Occipital lobe (tissue), 2 donors: ENCODE results near the gene EMP2. TPM values are rescaled to one million over a fixed set of nuclear protein-coding genes. Genes with fewer than 3 reads are reported as not detected.

Experiments
- DNase-seq: peaks from one replicate; lab custom pipeline; 2025; lab: John Stamatoyannopoulos, UW
- total RNA-seq: library from RNA; depleted of rRNA; stranded (reverse); fragments of >200 nt; gene quantifications from one replicate; pipeline ENCODE4 v1.2.3, GENCODE V29; 2014

EMP2 gene
- total RNA-seq, 1 donor from 2014 or later, result 3.4 TPM

DNA sequence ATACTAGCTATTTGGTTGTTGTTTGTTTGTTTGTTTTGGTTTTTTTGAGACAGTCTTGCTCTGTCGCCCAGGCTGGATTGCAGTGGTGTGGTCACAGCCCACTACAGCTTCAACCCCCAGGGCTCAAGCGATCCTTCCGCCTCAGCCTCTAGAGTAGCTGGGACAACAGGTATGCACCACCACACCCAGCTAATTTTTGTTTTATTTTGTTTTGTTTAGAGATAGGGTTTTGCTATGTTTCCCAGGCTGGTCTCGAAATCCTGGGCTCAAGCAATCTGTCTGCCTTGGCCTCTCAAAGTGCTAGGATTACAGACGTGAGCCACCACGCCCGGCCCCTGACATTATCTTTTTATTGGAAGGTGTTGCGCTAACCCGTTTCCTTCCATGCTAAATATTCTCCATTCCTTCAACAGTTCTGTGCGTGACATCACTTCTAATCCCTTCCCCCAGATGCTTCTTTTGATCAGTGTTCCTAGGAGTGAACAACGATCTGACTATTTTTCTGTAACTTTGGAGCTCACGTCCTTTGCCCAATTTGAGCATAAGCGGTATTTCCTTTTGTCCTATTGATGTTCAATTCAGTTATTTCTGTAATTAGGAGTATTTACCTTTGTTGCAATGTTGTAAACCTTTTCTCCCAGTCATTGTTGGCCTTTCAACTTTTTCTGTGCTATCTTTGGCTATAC, 30.2 kb upstream of the EMP2 start:
- no peak for DNase-seq

DNA sequence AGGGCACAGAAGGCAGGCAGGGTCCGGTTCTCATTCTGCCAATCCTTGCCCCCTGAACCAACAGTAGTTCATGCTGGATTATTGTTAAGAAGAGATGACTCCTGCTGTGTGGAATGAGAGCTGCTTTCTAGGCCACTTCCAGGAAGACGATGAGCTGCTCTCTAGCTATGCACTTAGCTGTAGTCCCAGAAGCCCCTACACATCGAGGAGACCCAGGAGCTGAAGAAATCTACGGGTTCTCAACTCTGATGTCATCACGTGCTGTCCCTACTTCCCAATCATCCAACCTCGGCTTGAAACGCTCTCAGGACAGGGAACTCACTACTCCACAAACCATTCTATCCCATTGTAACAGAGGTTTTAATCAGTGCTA, 29.0 kb upstream of the EMP2 start:
- no peak for DNase-seq

DNA sequence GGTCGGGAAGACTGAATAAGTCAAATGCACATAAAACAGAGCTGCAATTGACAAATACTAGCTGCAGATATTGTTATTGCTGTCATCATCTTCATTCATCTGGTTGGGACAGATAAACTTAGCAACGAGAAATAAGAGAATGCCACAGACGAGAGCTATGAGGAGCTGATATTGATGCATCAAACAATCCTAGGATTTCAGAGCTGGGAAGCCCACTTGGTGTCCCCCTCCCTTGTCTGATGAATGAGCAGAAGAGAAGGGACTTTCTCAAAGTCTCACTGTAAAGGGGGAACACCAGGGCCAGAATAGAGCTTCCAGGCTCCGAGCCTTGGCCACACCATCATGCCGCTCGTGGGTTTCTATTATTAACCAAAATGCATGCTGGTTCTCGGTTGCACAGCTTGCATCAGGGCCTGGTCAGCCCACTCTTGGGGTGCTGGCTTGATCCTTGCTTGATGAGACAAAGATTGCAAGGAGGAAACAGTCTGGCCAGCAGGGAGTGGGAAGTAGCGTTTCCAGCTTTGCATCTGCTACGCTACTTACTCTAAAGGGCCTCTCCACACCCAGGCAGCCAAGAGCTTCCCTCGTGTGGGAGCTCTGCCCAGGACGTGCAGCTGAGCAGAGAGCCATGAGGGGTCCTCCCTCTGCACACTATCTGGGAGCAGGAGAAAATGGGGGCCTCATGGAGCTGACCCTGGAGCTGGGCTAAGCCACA, 28.4 kb upstream of the EMP2 start:
- DNase-seq, result peak; percentile 21

DNA sequence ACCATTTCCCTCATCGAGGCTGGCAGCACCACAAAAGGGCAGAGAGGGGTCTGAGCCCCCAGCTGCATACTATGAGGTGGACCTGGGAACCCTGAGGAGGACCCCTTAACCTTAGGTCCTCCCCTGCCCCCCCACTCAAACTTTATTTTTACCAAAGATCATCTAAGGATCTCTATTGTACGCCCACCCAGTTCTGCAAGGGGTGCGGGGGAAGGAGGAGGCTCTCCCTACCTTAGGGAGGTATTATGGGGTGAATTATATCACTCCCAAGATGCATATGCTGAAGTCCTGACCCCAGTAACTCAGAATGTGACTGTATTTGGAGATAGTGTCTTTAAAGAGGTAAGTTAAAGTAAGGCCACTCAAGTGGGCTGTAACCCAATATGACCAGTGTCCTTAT, 26.8 kb upstream of the EMP2 start:
- DNase-seq, result no peak

DNA sequence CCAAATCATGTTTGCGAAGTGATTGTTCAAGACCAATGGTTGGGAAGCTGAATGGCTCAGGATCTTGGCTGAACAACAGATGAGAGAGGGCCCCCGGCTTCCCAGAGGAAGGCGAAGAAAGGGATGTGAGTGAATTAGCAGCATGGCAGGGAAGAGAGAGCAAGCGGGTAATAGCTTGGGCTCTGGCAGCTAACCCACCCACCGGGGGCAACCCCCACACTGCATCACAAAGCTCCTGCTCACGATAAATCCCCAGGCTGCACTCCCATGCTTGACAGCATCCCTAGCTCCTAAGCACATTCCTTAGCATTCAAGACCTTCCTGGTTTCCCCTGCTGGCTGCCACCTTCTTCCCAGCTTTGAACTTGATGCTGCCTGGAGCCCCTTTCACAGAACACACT, 26.2 kb upstream of the EMP2 start:
- no peak for DNase-seq

DNA sequence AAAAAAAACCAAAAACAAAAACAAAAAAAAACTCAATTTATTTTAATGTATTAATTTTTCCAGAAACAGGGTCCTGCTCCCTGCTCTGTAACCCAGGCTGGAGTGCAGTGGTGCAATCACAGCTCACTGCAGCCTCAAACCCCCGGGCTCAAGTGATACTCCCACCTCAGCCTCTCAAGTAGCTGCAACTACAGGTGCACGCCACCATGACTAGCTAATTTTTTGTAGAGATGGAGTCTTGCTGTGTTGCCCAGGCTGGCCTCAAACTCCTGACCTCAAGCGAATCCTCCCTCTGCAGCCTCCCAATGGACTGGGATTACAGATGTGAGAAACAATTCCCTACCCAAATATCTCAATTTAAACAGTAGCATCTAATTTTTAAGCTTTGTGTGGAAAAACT, 25.2 kb upstream of the EMP2 start:
- DNase-seq, result no peak

DNA sequence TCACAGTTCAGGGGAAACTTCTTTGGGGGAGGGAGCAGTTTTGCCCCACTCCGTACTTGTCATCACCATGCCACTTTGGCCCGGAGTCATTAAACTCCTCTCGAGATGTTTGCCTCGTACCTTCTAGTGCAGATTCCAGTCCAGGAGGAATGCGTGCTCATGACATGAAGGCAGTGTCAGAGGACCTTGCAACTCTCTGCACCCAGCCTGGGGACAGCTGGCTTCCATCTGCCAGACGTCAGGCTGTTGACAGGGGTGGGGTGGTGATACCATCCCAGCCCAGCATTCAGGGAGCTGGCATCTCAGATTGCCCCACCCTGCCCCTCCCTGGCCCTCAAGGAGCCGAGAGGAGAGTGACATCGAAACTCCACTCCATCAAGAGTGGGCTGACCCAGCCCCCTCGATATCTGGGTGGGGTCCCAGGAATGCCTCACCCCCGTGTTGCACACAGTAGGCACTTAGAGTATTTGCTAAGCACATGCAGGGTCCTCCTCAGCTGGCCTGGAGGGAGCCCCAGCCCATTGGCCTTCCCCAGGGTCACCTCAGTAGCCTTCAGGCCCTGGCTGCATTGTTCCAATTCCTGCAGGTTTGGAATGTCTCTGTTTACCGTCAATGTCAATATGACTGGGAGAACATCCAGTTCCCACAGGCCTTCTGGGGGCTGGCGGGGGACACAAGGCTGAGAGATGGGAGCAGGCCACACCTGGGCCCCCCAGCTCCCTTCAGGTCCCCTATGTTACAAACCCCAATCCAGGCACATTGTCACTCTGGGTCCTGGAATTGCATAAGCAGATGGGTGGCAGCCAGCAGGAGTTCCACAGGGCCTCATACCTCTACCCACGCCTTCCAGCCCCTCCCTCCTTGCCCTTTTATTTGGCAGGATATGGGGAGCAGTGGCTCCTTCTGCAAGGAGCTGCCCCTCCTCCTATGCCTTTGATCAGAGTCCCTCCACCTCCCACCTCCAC, 21.3 kb upstream of the EMP2 start:
- no peak for DNase-seq

DNA sequence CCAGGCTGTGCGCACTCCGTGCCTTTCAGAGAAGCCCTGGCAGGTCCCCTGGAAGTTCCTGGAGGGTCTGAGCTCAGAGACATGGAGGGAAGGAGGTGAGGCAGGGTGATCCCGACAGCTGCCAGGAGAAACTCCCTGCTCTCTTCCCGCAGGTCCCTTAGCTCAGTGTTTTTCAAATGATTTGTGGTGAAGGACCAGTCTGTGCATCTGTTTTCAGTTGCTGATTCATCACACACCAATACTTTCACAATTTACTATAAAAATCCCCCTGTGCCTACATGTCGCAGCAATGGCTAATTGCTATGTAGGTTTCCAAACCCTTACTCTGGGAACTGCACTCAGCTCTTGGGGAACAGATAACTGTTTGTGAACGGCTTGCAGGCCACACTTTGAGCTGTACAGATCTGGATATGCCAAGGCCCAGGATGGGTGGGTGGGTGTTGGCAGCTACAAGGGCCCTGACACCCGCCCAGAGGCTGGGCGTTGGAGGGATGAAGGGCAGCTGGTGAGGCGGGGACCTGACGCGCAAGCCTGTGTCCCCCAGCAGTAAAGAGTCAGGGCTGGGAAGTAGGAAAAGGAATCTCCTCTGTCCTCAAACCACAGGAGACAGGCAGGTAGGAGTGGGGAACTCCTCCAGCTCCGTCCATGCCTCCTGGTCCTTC, 20.5 kb upstream of the EMP2 start:
- DNase-seq, result no peak

DNA sequence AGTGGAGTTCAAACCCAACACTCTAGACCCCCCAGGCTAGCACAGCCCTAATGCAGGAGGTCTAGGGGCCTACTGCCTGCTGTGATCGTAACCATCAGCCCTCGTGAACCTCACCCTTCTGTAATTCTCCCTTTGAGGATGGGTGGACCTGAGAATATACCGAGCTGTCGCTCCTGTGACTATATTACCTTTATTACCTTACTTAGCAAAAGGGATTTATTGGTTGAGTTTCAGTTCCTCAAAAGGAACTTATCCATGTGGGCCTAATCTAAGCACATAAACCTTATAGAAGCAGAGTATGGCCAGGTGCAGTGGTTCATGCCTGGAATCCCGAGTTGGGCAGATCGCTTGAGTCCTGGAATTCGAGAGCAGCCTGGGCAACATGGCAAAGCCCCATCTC, 19.2 kb upstream of the EMP2 start:
- no peak for DNase-seq

DNA sequence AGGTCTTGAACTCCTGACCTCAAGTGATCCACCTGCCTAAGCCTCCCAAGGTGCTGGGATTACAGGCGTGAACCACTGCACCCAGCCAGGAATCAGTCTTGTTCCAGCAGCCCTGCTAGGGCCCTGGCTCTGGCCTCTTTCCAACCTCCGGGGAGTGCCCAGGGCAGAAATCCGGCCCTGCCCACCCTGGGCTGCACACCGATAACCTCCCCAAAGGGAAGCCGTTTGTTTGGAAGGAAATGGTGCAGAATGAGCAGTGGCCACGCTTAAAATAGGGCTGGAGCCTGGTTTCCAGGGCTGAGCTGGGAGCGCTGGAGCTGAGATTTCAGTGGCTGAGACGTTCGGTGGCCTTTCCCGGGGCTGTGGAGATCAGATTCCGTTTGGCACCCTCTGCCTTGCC, 17.8 kb upstream of the EMP2 start:
- DNase-seq, result no peak

DNA sequence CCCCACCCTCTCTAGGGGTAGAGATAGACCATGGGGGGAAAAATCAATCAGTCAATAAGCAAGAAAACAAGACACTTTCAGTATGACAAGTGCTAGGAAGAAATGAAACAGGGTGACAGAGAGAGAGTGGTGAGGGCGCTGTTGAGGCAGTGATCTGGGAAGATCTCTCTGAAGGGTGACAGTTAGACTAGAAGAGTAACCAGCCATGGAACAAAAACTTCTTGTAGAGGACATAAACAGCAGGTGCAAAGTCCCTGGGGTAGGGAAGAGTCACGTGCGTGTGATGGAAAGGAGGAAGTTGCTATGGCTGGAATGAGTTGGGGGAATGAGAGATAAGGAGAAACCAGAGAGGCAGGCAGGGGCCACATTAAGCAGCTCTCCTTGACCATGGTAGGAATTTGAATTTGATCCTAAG, 16.8 kb upstream of the EMP2 start:
- DNase-seq, result no peak

DNA sequence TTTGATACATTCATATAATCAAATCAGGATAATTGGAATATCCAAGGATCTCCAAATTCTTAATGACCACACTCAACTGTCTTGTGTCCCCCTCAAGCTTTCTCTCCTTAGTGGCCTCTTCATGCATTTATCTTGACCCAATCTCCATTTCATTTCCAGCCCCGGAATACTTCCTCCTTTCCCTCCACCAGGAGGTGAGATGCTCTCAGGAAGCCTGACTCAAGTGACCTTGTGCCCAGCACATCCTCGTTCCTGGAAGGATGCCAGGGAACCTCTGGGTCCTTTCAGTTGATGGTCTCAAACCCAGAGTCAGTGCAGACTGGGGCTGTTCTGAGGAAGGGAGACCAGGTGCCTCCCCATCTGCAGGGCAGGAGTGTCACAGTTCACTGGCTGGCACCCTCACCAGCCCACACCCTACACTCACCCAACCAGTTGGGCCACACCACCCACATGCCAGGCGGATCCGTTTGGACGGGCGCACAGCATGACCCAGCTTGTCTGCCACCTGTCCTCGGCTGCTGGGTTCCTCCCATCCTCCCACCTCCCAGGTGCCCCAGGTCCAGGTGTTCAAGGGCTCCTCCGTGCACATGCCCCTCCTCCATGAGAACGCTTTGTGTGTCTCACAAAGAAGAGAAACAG, 14.0 kb upstream of the EMP2 start:
- no peak for DNase-seq

DNA sequence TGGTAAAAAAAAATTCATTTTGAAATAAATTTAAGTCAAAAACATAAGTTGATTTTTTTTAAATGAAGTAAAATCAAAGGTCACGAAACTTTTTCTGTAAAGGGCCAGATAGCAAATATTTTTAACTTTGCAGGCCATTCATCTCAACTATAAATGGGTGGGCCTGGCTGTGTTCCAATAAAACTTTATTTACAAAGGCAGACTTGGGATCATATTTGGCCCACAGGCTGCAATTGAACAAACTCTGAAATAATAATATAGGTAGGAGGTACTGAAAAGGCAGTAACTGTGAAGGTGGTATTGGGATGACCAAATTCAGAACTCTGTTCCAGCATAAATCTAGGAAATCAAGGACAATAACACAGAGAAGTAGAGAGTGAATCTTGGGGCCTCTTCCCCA, 12.2 kb upstream of the EMP2 start:
- DNase-seq, result no peak

DNA sequence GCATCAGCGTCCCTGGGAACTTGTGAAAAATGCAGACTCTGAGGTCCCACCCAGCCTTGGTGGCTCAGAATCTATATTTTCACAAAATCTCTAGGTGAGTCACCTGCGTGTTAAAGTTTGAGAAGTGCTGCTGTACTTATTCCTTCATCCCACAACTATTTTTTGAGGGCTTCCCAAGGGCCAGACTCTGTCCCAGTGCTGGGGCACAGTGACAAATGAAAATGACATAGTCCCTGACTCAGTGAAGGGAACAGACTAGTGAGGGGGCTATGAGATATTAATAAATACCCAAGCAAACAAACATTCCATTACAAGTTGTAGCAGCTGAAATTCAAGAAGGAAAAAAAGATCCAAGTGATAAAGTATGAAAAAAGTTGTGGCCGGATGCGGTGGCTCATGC, 9.9 kb upstream of the EMP2 start:
- no peak for DNase-seq

DNA sequence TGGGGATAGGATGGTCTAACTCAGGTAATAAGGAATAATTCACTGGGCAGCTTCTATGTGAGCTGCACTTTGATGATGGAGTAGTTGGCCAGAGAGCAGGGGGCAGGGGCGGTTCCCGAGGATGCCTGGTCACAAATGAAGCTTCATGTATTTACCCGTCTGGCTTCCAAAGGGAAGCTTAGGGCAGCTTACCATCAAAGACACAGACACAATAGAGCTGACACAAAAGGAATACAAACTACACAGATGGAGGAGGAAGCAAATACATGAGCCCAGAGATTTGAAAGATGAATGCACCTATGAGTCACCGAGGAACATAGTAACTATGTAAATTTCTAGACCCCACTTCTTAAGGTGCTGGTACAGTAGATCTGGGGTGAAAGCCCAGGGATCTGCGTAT, 8.7 kb upstream of the EMP2 start:
- DNase-seq, result no peak

DNA sequence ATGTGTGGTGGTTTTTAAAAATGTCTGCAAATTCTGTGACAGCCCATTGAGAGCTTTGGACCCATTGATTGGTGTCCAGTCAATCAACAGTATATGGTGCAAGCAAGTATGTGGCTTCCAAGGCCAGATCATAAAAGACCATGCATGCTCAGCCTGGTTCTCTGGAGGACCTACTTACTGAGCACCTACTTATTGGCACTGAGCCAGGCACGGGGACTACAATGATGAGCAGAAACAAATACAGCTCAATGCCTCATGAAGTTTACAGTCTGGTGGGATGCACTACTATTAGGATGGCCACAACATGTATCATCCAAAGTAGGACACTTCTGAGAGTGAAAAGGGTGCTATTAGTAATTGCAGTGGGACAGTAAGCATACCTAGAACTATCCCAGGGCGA, 7.2 kb upstream of the EMP2 start:
- no peak for DNase-seq

DNA sequence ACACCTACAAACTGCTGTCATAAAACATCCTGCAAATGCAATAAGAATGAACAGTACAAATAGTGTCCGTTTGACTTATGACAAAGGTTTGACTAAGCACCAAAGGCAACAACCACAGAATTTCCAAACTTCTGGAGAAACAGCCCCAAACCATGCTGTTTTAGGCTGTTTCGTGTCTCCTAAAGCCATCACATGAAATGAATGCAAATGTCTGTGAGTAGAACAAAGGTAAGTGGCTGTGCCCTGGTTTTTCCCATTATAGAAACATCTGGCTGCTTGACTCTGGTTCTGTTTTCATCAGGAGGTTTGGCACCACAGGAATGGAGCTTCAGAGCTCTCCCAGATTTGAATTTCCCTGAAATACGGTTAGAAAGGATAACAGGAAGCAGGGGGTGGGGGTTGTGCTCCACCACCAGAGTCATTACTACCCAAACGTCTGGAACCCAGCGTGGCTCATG, 4.6 kb upstream of the EMP2 start:
- DNase-seq, result no peak

DNA sequence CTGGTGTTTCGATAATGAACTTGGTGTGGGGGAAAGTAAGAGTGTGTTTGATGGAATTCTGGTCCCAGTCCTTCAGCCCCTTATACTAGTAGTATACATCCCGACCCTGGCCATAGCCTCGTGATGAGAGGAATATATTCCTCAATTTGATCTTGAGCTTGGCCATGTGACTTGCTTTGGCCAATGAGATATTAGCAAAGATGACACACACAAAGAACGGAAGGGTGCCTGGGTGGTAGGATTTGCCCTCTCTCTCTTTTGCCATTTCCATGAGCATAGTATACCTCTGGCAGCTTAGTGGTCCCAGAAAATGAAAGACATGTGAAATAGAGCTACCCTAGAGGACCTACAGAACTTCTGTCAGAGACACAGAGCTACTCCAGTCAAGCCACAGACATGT, 2.9 kb upstream of the EMP2 start:
- DNase-seq, result no peak

DNA sequence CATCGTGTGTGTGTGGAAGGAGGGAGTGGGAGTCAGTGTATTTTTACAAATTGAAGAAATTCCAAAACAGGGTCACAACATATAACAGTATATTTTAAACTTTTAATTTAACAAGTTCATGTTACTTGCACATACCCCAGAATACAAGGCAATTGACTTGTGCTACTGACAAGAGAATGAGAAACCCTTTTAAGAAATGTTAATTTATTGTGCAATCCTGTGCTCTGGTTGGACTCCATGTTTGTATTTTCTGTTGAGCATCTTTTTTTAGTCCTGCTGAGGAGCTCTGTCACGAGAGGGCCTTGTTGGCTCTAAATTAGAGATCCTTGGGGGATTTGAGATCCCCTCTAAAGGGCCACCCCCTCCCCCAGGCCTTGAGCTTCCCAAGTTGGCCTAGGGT, 1.1 kb upstream of the EMP2 start:
- no peak for DNase-seq

DNA sequence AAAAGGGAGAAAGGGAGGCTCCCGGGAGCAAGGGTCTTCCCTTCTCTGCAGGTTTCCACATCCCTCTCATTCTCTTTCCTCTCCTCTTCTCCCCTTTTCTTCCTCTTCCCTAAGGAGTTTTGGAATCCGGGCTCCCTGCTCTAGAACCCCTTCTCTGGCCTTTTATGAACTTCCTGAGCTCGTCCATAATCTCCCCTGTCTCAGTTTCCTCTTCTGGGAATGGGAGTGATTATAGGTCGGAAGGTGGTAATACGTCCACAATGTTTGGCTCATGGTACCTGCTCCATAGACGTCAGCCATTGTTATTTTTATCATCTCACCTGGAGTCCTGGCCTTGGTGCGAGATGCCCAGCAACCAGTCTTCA, 467 bp upstream of the EMP2 start:
- no peak for DNase-seq

DNA sequence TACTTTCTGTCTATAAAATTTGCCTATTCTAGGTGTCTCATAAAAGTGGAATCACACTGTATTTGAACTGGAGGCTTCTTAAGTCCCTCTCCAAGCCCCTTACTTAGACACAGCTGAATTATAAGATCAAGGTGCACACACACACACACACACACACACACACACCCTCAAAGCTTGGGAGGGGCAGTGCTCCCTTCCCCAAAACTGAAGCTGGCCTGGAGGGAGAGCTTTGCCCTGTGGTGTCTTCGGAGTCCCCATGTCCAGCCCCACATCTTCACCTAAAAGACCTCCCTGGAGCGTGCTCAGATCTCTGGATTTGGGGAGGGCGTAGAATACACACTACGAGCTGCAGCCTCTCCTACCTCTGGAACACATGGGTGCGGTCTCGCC, 828 bp downstream of the EMP2 start:
- DNase-seq, result no peak
